Adrenal gland (tissue), 12 donors: Measurements from ENCODE around the gene OR2T2. TPM values are rescaled to one million over a fixed set of nuclear protein-coding genes. Genes with fewer than 3 reads are reported as not detected.
"Not testable (repeated sequence)": the region's sequence is repeated elsewhere in the genome, so short reads cannot be mapped to it uniquely, and the experiment has no call there.

ENCODE experiments used
- DNase-seq, 7 donors: peaks; one replicate each; pipeline ENCODE4 v3.0.0-alpha.2; 2019 to 2020
- H3K27ac ChIP-seq, 5 donors: fragments of 200-600 bp; sonication (generic) in 4 of 5; 1 replicate in 3 of 5; 2 replicates in 2 of 5; pipeline versions ENCODE4 v1.5.1 to v1.8.0; 2016 to 2020; ENCODE audit warnings: mild to moderate bottlenecking in 1 of 5
- H3K27me3 ChIP-seq: fragments of 200-600 bp; 2 replicates; pipeline ENCODE4 v1.8.0; 2021
- H3K36me3 ChIP-seq, 2 donors: fragments of 200-600 bp; replicated peaks in 1 of 2; 1 replicate in 1 of 2; 2 replicates in 1 of 2; pipeline versions ENCODE4 v1.5.1 to v1.8.0; 2018 to 2022
- H3K4me1 ChIP-seq, 2 donors: fragments of 200-600 bp; replicated peaks in 1 of 2; 1 replicate in 1 of 2; 2 replicates in 1 of 2; pipeline versions ENCODE4 v1.5.1 to v1.8.0; 2018 to 2021
- H3K4me3 ChIP-seq, 4 donors: fragments of 200-600 bp; sonication (generic) in 3 of 4; one replicate each; pipeline ENCODE4 v1.5.1; 2016 to 2018
- H3K9me3 ChIP-seq, 3 donors: fragments of 200-600 bp; sonication (generic) in 1 of 3; replicated peaks in 1 of 3; 1 replicate in 2 of 3; 2 replicates in 1 of 3; pipeline versions ENCODE4 v1.5.1 to v1.8.0; 2016 to 2021
- WGBS, 4 donors: extraction: QIAGEN DNeasy Blood & Tissue Kit in 2 of 4; methylation state at CpG; one replicate each; pipeline versions ENCODE4 v1.1.5 to v1.1.7; 2013 to 2017; 5-methylcytosine and 5-hydroxymethylcytosine counted together
- intact Hi-C, 2 donors: fragments of 100-400 bp; cut with DNase I; formaldehyde crosslinking; loops; one replicate each; pipeline versions ENCODE4 v1.14.1 to v1.15.0; 2022 to 2023
- polyA plus RNA-seq, 3 donors: library from polyadenylated mRNA; stranded (reverse); fragments of 200-250 nt in 2 of 3; fragments of 350-450 nt in 1 of 3; fragmentation: Illumina TruSeq in 1 of 3; extraction: RNeasy Lipid Tissue Mini Kit (QIAGEN cat#74804) in 1 of 3; gene quantifications; one replicate each; pipeline ENCODE4 v1.2.3, GENCODE V29; 2013 to 2014
- total RNA-seq, 9 donors: library from RNA; depleted of rRNA in 4 of 9; stranded (reverse); fragments of >200 nt in 4 of 9; fragments of 120-200 nt in 1 of 9; fragmentation: NEBNext Ultra II Directional in 1 of 9; extraction: Animal tissue kit (Norgen Biotek cat#: 25700) in 1 of 9; gene quantifications; one replicate each; pipeline versions ENCODE4 v1.1.0 to v1.2.4, GENCODE V29; 2013 to 2023
- donor health status: healthy with polysubstance abuse.
- donor health status: Bipolar disorder and iron deficiency.
- donor health status: DM: yes; HTN: yes; CAD: no.
- donor health status: DM: no; HTN: no; CAD: no.
- donor health status: DM: no; HTN: no; CAD: no.
- donor health status: DM: yes; HTN: yes; CAD: no.

OR2T2 gene
- total and polyA plus RNA-seq, 12 donors = not detected

DNA sequence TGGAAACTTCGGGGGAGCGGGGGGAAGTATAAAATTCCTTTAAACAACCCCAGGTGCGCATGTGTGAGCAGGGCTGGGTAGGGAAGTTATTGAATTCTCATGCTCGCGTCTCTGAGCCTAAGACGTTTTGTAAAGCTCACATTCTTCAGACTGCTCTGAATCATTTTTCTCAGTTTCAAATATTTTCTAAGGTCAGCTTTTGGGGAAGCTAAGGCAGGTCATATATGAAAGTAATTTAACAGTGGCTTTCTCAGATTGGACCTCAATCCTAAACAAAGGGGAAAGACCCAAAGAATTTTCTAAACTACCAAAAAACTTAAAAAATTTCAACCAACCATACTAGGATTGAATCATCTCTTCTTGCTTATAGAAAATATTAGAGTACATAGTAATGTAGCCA is 10.5 kb upstream of the OR2T2 start:
- H3K9me3 ChIP-seq, H3K27me3 ChIP-seq, H3K4me1 ChIP-seq, H3K4me3 ChIP-seq, intact Hi-C loops, DNase-seq, H3K36me3 ChIP-seq, H3K27ac ChIP-seq: not testable (repeated sequence)
- 64 to 86% (median 83%) methylated on average over 4 to 6 of the region's 6 CpGs for WGBS, 4 donors

GRCh38 chr1:248436303-248436702 is 9.1 kb upstream of the OR2T2 start:
- H3K27me3 ChIP-seq, H3K27ac ChIP-seq, DNase-seq, H3K36me3 ChIP-seq, H3K4me3 ChIP-seq, H3K4me1 ChIP-seq, H3K9me3 ChIP-seq, intact Hi-C loops: not testable (repeated sequence)
- 63 to 72% (median 69%) methylated on average over 3 of the region's 3 CpGs for WGBS, 4 donors

- WGBS, 4 donors = 27 to 43% (median 37%) methylated on average over 1 of the region's 1 CpG
- H3K36me3 ChIP-seq, H3K9me3 ChIP-seq, DNase-seq, H3K4me3 ChIP-seq, H3K4me1 ChIP-seq, H3K27me3 ChIP-seq, intact Hi-C loops, H3K27ac ChIP-seq: not testable (repeated sequence)
Measured at GRCh38 chr1:248438668-248439067, 6.8 kb upstream of the OR2T2 start.

DNA sequence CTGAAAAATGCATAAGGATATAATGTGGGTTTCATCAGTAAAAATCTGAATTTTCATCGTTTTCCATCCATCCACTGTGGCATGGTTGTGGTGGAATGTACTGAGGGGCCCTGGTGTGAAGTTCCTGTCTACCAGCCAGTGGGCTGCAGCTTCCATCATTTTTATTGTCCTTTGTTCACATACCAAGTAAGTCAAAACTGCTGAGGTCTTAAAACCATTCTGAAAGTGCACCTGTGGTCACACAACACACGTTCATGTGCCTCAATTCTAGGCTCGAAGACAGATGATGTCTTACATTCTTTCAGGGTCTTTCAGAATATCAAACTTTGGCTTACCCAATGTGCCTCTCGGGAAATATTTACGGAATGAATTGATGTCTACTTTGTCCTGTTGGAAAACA is 6.2 kb upstream of the OR2T2 start:
- DNase-seq, H3K4me3 ChIP-seq, H3K27ac ChIP-seq, intact Hi-C loops, H3K4me1 ChIP-seq, H3K27me3 ChIP-seq, H3K9me3 ChIP-seq, H3K36me3 ChIP-seq: not testable (repeated sequence)
- 50 to 60% (median 54%) methylated on average over 5 of the region's 5 CpGs for WGBS, 4 donors

- intact Hi-C loops, H3K27me3 ChIP-seq, DNase-seq, H3K27ac ChIP-seq, H3K9me3 ChIP-seq, H3K36me3 ChIP-seq, H3K4me3 ChIP-seq, H3K4me1 ChIP-seq: not testable (repeated sequence)
- WGBS, 4 donors = 34 to 63% (median 40%) methylated on average over 1 of the region's 2 CpGs
Measured at GRCh38 chr1:248442500-248443277, 2.7 kb upstream of the OR2T2 start.

DNA sequence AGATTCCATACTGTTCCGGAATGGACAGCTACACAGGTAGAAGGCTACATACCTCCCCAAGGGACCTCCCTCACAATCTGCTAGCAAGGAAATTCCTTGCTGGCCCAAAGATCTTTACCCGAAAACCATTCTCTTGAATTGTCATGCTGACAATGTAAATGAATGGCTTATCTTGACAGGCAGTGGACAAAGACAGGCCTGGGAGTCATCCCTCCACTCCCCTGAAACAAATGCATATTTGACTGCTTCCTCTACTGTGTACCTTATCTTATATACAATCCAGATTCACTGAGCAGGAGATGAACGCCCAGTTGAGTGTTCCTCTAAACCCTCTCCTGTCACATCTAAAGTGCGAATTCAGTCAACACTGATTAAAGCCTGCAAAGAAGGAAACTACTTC is 834 bp upstream of the OR2T2 start:
- H3K36me3 ChIP-seq, H3K9me3 ChIP-seq, DNase-seq, H3K27me3 ChIP-seq, H3K27ac ChIP-seq, H3K4me1 ChIP-seq, intact Hi-C loops, H3K4me3 ChIP-seq: not testable (repeated sequence)
- WGBS, 4 donors = 61 to 83% (median 69%) methylated on average over 4 of the region's 4 CpGs

GRCh38 chr1:248448409-248449074 is 3.1 kb downstream of the OR2T2 start:
- intact Hi-C loops = not testable (repeated sequence)
- no CpG with 5 or more reads among the region's 4 CpGs for WGBS, 4 donors

GRCh38 chr1:248449821-248450465 is 4.5 kb downstream of the OR2T2 start:
- DNase-seq, intact Hi-C loops, H3K4me1 ChIP-seq, H3K27me3 ChIP-seq, H3K9me3 ChIP-seq, H3K36me3 ChIP-seq, H3K4me3 ChIP-seq, H3K27ac ChIP-seq: not testable (repeated sequence)
- WGBS, 4 donors = 76 to 81% (median 79%) methylated on average over 5 of the region's 6 CpGs

More at GRCh38 chr1:248448409-248449074, 3.1 kb downstream of the OR2T2 start:
- not testable (repeated sequence) for H3K9me3 ChIP-seq, H3K27ac ChIP-seq, DNase-seq, H3K4me3 ChIP-seq, H3K27me3 ChIP-seq, H3K36me3 ChIP-seq, H3K4me1 ChIP-seq

GRCh38 chr1:248450466-248451145 is 5.2 kb downstream of the OR2T2 start:
- H3K27ac ChIP-seq, H3K36me3 ChIP-seq, DNase-seq, H3K4me1 ChIP-seq, H3K9me3 ChIP-seq, H3K4me3 ChIP-seq, intact Hi-C loops, H3K27me3 ChIP-seq: not testable (repeated sequence)
- 23 to 34% (median 26%) methylated on average over 2 of the region's 5 CpGs for WGBS, 4 donors

GRCh38 chr1:248453619-248454018 is 8.2 kb downstream of the OR2T2 start:
- H3K27me3 ChIP-seq, H3K4me1 ChIP-seq, H3K27ac ChIP-seq, H3K4me3 ChIP-seq, H3K9me3 ChIP-seq, intact Hi-C loops, DNase-seq, H3K36me3 ChIP-seq: not testable (repeated sequence)
- 77 to 83% (median 80%) methylated on average over 7 of the region's 7 CpGs; no CpG with 5 or more reads in 1 of the 4 donors for WGBS, 4 donors
